ENCODE data around the gene STXBP2.

GRCh38 chr19:7663706-7664105 is 26.8 kb downstream of the STXBP2 start:
- TF ChIP-seq CEBPB (IDR thresholded peaks at IDR 0.05) (no peak), NFIC (IDR thresholded peaks at IDR 0.05) (no peak), TEAD4 (IDR thresholded peaks at IDR 0.05) (no peak), CREB1 (IDR thresholded peaks at IDR 0.05; ENCODE audit: low read depth) (no peak), RAD21 (IDR thresholded peaks at IDR 0.05; ENCODE audit: low read depth) (no peak), MAX (IDR thresholded peaks at IDR 0.05) (no peak), ZBTB7A (IDR thresholded peaks at IDR 0.05; ENCODE audit: low read depth) (no peak)
